Measurements from ENCODE around the gene PCDHGC5.

Gene PCDHGC5

DNA sequence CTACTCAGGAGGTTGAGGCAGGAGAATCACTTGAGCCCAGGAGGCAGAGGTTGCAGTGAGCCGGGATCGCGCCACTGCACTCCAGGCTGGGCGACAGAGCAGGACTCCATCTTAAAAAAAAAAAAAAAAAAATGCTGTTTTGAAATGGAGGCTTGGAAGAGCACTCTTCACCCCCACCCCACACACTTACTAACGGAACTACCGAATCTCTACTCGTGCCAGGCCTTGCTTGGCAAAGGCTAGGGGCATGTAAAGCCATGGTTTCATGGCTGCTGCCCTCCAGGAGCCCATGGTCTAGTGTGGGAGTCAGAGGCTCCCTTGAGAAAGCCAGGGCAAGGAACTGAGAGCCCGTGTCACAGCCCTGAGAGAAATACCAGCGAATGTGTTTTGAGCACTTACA is 21.3 kb downstream of the PCDHGC5 start:
- H3K9me3 ChIP-seq (ENCODE audit: low read length), result no peaks in the 10 kb centered on the region
- no peaks in the 10 kb centered on the region for H4K20me1 ChIP-seq (ENCODE audit: insufficient read depth, low read length)
- H3F3A ChIP-seq (ENCODE audit: insufficient read depth, low read length), result no peaks in the 10 kb centered on the region
- no peaks in the 10 kb centered on the region for H3K27me3 ChIP-seq (ENCODE audit: insufficient read depth, low read length)
- H3K4me1 ChIP-seq (ENCODE audit: insufficient read depth, low read length, severe bottlenecking), result peaks cover 89% of the 10 kb centered on the region
- peak overlapping the region; percentile 86 for H3K4me2 ChIP-seq (ENCODE audit: low read length)
- H2AFZ ChIP-seq (ENCODE audit: low read length), result no peak overlapping the region
- peak overlapping the region; percentile 56 for H3K4me3 ChIP-seq (ENCODE audit: low read depth, low read length, poor library complexity, severe bottlenecking)
- no peak for TF ChIP-seq EZH2 (IDR thresholded peaks at IDR 0.05; ENCODE audit: borderline replicate concordance, low read length)
- no peak for TF ChIP-seq CTCF (IDR thresholded peaks at IDR 0.05; ENCODE audit: low read length)
- no peaks in the 10 kb centered on the region for H3K79me2 ChIP-seq (ENCODE audit: insufficient read depth, low read length)
- peak overlapping the region; percentile 90 for H3K27ac ChIP-seq (ENCODE audit: low read depth, low read length, poor library complexity, severe bottlenecking)
- H3K9me2 ChIP-seq (ENCODE audit: low read depth, low read length), result no peaks in the 10 kb centered on the region
- H3K9ac ChIP-seq (ENCODE audit: low read length), result peak overlapping the region; percentile 58
- H3K36me3 ChIP-seq (ENCODE audit: insufficient read depth, low read length), result no peaks in the 10 kb centered on the region

DNA sequence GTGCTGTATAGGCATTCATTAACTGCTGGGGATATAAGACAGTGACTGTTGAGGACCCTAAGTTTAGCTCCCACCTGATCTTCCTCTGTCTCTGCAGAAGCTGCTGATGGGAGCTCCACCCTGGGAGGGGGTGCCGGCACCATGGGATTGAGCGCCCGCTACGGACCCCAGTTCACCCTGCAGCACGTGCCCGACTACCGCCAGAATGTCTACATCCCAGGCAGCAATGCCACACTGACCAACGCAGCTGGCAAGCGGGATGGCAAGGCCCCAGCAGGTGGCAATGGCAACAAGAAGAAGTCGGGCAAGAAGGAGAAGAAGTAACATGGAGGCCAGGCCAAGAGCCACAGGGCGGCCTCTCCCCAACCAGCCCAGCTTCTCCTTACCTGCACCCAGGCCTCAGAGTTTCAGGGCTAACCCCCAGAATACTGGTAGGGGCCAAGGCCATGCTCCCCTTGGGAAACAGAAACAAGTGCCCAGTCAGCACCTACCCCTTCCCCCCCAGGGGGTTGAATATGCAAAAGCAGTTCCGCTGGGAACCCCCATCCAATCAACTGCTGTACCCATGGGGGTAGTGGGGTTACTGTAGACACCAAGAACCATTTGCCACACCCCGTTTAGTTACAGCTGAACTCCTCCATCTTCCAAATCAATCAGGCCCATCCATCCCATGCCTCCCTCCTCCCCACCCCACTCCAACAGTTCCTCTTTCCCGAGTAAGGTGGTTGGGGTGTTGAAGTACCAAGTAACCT is 22.1 kb downstream of the PCDHGC5 start:
- Histone ChIP-seq H3K4me2 (ENCODE audit: low read length) (peak overlapping the region; percentile 86), H3K9me3 (ENCODE audit: low read length) (no peaks in the 10 kb centered on the region), H4K20me1 (ENCODE audit: insufficient read depth, low read length) (no peaks in the 10 kb centered on the region), H3K4me1 (ENCODE audit: insufficient read depth, low read length, severe bottlenecking) (peaks cover 98% of the 10 kb centered on the region), H2AFZ (ENCODE audit: low read length) (no peak overlapping the region), H3K27me3 (ENCODE audit: insufficient read depth, low read length) (no peaks in the 10 kb centered on the region), H3K9ac (ENCODE audit: low read length) (peak overlapping the region; percentile 58), H3F3A (ENCODE audit: insufficient read depth, low read length) (no peaks in the 10 kb centered on the region), H3K27ac (ENCODE audit: low read depth, low read length, poor library complexity, severe bottlenecking) (peak overlapping the region; percentile 90), H3K79me2 (ENCODE audit: insufficient read depth, low read length) (no peaks in the 10 kb centered on the region), H3K36me3 (ENCODE audit: insufficient read depth, low read length) (no peaks in the 10 kb centered on the region), H3K4me3 (ENCODE audit: low read depth, low read length, poor library complexity, severe bottlenecking) (peak overlapping the region; percentile 56), H3K9me2 (ENCODE audit: low read depth, low read length) (no peaks in the 10 kb centered on the region)
- TF ChIP-seq EZH2 (IDR thresholded peaks at IDR 0.05; ENCODE audit: borderline replicate concordance, low read length), result no peak
- TF ChIP-seq CTCF (IDR thresholded peaks at IDR 0.05; ENCODE audit: low read length), result no peak

DNA sequence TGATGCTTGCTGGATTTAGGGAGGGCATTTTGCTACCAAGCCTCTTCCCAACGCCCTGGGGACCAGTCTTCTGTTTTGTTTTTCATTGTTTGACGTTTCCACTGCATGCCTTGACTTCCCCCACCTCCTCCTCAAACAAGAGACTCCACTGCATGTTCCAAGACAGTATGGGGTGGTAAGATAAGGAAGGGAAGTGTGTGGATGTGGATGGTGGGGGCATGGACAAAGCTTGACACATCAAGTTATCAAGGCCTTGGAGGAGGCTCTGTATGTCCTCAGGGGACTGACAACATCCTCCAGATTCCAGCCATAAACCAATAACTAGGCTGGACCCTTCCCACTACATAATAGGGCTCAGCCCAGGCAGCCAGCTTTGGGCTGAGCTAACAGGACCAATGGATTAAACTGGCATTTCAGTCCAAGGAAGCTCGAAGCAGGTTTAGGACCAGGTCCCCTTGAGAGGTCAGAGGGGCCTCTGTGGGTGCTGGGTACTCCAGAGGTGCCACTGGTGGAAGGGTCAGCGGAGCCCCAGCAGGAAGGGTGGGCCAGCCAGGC is 23.0 kb downstream of the PCDHGC5 start:
- H3K4me2 ChIP-seq (ENCODE audit: low read length), result peak overlapping the region; percentile 86; the same call in 1 of the 2 replicates
- H3K36me3 ChIP-seq (ENCODE audit: insufficient read depth, low read length), result peaks cover 6% of the 10 kb centered on the region; the same call in 1 of the 2 replicates
- H3K4me1 ChIP-seq (ENCODE audit: insufficient read depth, low read length, severe bottlenecking), result peaks cover 94% of the 10 kb centered on the region
- H3K9me2 ChIP-seq (ENCODE audit: low read depth, low read length), result no peaks in the 10 kb centered on the region
- no peak for TF ChIP-seq CTCF (IDR thresholded peaks at IDR 0.05; ENCODE audit: low read length)
- no peak for TF ChIP-seq EZH2 (IDR thresholded peaks at IDR 0.05; ENCODE audit: borderline replicate concordance, low read length)
- peak overlapping the region; percentile 61 for H3K4me3 ChIP-seq (ENCODE audit: low read depth, low read length, poor library complexity, severe bottlenecking)
- no peaks in the 10 kb centered on the region for H3F3A ChIP-seq (ENCODE audit: insufficient read depth, low read length)
- H3K9me3 ChIP-seq (ENCODE audit: low read length), result no peaks in the 10 kb centered on the region
- H2AFZ ChIP-seq (ENCODE audit: low read length), result no peak overlapping the region
- no peaks in the 10 kb centered on the region for H3K27me3 ChIP-seq (ENCODE audit: insufficient read depth, low read length)
- H3K79me2 ChIP-seq (ENCODE audit: insufficient read depth, low read length), result no peaks in the 10 kb centered on the region
- H3K9ac ChIP-seq (ENCODE audit: low read length), result peak overlapping the region; percentile 69; the same call in 1 of the 2 replicates
- H4K20me1 ChIP-seq (ENCODE audit: insufficient read depth, low read length), result no peaks in the 10 kb centered on the region
- H3K27ac ChIP-seq (ENCODE audit: low read depth, low read length, poor library complexity, severe bottlenecking), result peak overlapping the region; percentile 90

Data from OCI-LY1 (cell line).